Common myeloid progenitor, CD34-positive (primary cell): ENCODE results near the gene CBFA2T3.

Experiments
- CTCF ChIA-PET: fragments of 350-600 bp; sonication (Branson Sonifier 250); formaldehyde crosslinking; loops from one replicate; lab custom pipeline; 2021; ENCODE audit warnings: antibody characterized with exemption; lab: Charles Lee
- POLR2A ChIA-PET: fragments of 350-600 bp; sonication (Branson Sonifier 250); formaldehyde crosslinking; loops from one replicate; lab custom pipeline; 2021; ENCODE audit warnings: antibody characterized with exemption; lab: Charles Lee
- DNase-seq, 3 donors: peaks; one replicate each; pipeline versions ENCODE4 v3.0.0 to v3.0.0-alpha.2; 2013
- H3K27ac ChIP-seq, 2 experiments: 1 replicate in 1 of 2; 2 replicates in 1 of 2; pipeline ENCODE4 v1.7.0; 2013; ENCODE audit warnings: inconsistent platforms in 2 of 2, low read length in 2 of 2, mild to moderate bottlenecking in 2 of 2, low read depth in 1 of 2, moderate library complexity in 1 of 2; ENCODE audit not compliant: severe bottlenecking in 2 of 2, insufficient read depth in 1 of 2, poor library complexity in 1 of 2
- H3K27me3 ChIP-seq, 5 experiments: replicated peaks in 2 of 5; 1 replicate in 3 of 5; 2 replicates in 2 of 5; pipeline versions ENCODE4 v1.6.1 to v1.7.0; 2013; ENCODE audit warnings: low read length in 4 of 5, mild to moderate bottlenecking in 2 of 5, moderate library complexity in 2 of 5, inconsistent platforms in 1 of 5; ENCODE audit not compliant: insufficient read depth in 5 of 5, control insufficient read depth in 4 of 5
- H3K36me3 ChIP-seq, 4 experiments: 1 replicate in 2 of 4; 2 replicates in 2 of 4; pipeline versions ENCODE4 v1.6.1 to v1.7.0; 2013; ENCODE audit warnings: low read length in 3 of 4, control low read depth in 1 of 4, mild to moderate bottlenecking in 1 of 4; ENCODE audit not compliant: control insufficient read depth in 4 of 4, insufficient read depth in 4 of 4
- H3K4me1 ChIP-seq, 4 experiments: 1 replicate in 3 of 4; 2 replicates in 1 of 4; pipeline versions ENCODE4 v1.6.1 to v1.7.1; 2013; ENCODE audit warnings: low read length in 3 of 4, mild to moderate bottlenecking in 3 of 4, control low read depth in 1 of 4, inconsistent platforms in 1 of 4, moderate library complexity in 1 of 4; ENCODE audit not compliant: control insufficient read depth in 4 of 4, insufficient read depth in 4 of 4; ENCODE audit errors: control extremely low read depth in 1 of 4
- H3K4me3 ChIP-seq, 7 experiments: 1 replicate in 4 of 7; 2 replicates in 3 of 7; pipeline versions ENCODE4 v1.5.1 to v1.7.0; 2013; ENCODE audit warnings: mild to moderate bottlenecking in 7 of 7, low read length in 6 of 7, moderate library complexity in 6 of 7, inconsistent platforms in 2 of 7, low read depth in 2 of 7, control low read depth in 1 of 7; ENCODE audit not compliant: insufficient read depth in 4 of 7, control insufficient read depth in 1 of 7; ENCODE audit errors: extremely low read depth in 1 of 7
- H3K9me3 ChIP-seq, 5 experiments: 1 replicate in 4 of 5; 2 replicates in 1 of 5; pipeline versions ENCODE4 v1.6.1 to v1.7.1; 2013; ENCODE audit warnings: low read length in 4 of 5, mild to moderate bottlenecking in 2 of 5, inconsistent platforms in 1 of 5, low read depth in 1 of 5, moderate library complexity in 1 of 5; ENCODE audit not compliant: control insufficient read depth in 4 of 5, insufficient read depth in 2 of 5; ENCODE audit errors: control extremely low read depth in 1 of 5
- WGBS: methylation state at CpG from one replicate; pipeline ENCODE4 v1.1.5; 2013; ENCODE audit not compliant: insufficient coverage; 5-methylcytosine and 5-hydroxymethylcytosine counted together

Gene CBFA2T3

GRCh38 chr16:88868974-88869672 lies 107.9 kb downstream of the CBFA2T3 start:
- POLR2A ChIA-PET, result no interaction called here
- peaks cover 0 to 6% (median 1%) of the 10 kb centered on the region in 4 experiments for H3K36me3 ChIP-seq
- peaks cover 0 to 15% (median 7%) of the 10 kb centered on the region in 4 experiments for H3K4me1 ChIP-seq
- H3K27ac ChIP-seq, result no peak overlapping the region
- no peak for DNase-seq
- 95% methylated on average over 27 of the region's 27 CpGs for WGBS
- H3K9me3 ChIP-seq, result no peaks in the 10 kb centered on the region
- no peak overlapping the region for H3K4me3 ChIP-seq
- CTCF ChIA-PET, result interaction anchor here (2.1 kb wide), 1 partner anchor 11 kb away, joined by 6 read pairs; no protein-coding TSS in a partner anchor
- peaks cover 0 to 17% (median 0%) of the 10 kb centered on the region in 5 experiments for H3K27me3 ChIP-seq

GRCh38 chr16:88867581-88868246 lies 109.3 kb downstream of the CBFA2T3 start:
- 97% methylated on average over 24 of the region's 24 CpGs for WGBS
- no peak overlapping the region for H3K4me3 ChIP-seq
- H3K27ac ChIP-seq, result no peak overlapping the region
- peaks cover 0 to 4% (median 2%) of the 10 kb centered on the region in 4 experiments for H3K36me3 ChIP-seq
- peaks cover 0 to 15% (median 7%) of the 10 kb centered on the region in 4 experiments for H3K4me1 ChIP-seq
- ChIA-PET POLR2A (no interaction called here), CTCF (interaction anchor here (2.1 to 2.3 kb wide), 2 partner anchors 9 to 10 kb away, joined by 6 to 7 read pairs; partner anchors contain the start of genes GALNS and TRAPPC2L)
- H3K9me3 ChIP-seq, result no peaks in the 10 kb centered on the region
- H3K27me3 ChIP-seq, result peaks cover 0 to 17% (median 0%) of the 10 kb centered on the region in 5 experiments
- no peak for DNase-seq

GRCh38 chr16:88866151-88866920 lies 110.7 kb downstream of the CBFA2T3 start, which contains the start of gene PABPN1L:
PABPN1L (minus strand) TSS chr16:88866660; CDS start chr16:88866606, 54 bp downstream.
- CTCF ChIA-PET, result interaction anchor here (1.9 to 2.3 kb wide), 2 partner anchors 9 to 10 kb away, joined by 5 to 7 read pairs; partner anchors contain the start of genes GALNS and TRAPPC2L
- Histone ChIP-seq H3K27ac (no peak within 1 kb of the TSS), H3K36me3 (peaks cover under 1 to 17% (median 11%) of the 10 kb centered on the region in 4 experiments), H3K4me1 (peaks cover 0 to 12% (median 6%) of the 10 kb centered on the region in 4 experiments), H3K9me3 (no peaks in the 10 kb centered on the region), H3K4me3 (no peak within 1 kb of the TSS), H3K27me3 (peaks cover 0 to 11% (median 0%) of the 10 kb centered on the region in 5 experiments)
- no peak for DNase-seq
- 94% methylated on average over 10 of the region's 20 CpGs for WGBS
- POLR2A ChIA-PET, result no interaction called here

GRCh38 chr16:88865742-88866141 lies 111.3 kb downstream of the CBFA2T3 start:
- ChIA-PET CTCF (interaction anchor here (1.9 to 2.3 kb wide), 2 partner anchors 8 to 10 kb away, joined by 5 to 7 read pairs; partner anchors contain the start of genes GALNS and TRAPPC2L), POLR2A (no interaction called here)
- H3K27ac ChIP-seq, result no peak overlapping the region
- 96% methylated on average over 15 of the region's 15 CpGs for WGBS
- no peaks in the 10 kb centered on the region for H3K9me3 ChIP-seq
- H3K4me1 ChIP-seq, result peaks cover 0 to 6% (median 3%) of the 10 kb centered on the region in 4 experiments
- H3K36me3 ChIP-seq, result peaks cover 3 to 23% (median 16%) of the 10 kb centered on the region in 4 experiments
- H3K4me3 ChIP-seq, result no peak overlapping the region
- H3K27me3 ChIP-seq, result peaks cover 0 to 6% (median 0%) of the 10 kb centered on the region in 5 experiments
- DNase-seq, result no peak

GRCh38 chr16:88865310-88865709 lies 111.7 kb downstream of the CBFA2T3 start:
- H3K4me3 ChIP-seq, result no peak overlapping the region
- peaks cover 3 to 27% (median 20%) of the 10 kb centered on the region in 4 experiments for H3K36me3 ChIP-seq
- no peak overlapping the region for H3K27ac ChIP-seq
- 90% methylated on average over 13 of the region's 14 CpGs for WGBS
- peaks cover 0 to 2% (median 0%) of the 10 kb centered on the region in 5 experiments for H3K27me3 ChIP-seq
- ChIA-PET POLR2A (interaction anchor here (1.1 kb wide), 1 partner anchor 302 kb away, joined by 3 read pairs; no protein-coding TSS in a partner anchor), CTCF (interaction anchor here (1.9 to 2.3 kb wide), 2 partner anchors 8 to 11 kb away, joined by 5 to 7 read pairs; partner anchors contain the start of genes GALNS and TRAPPC2L)
- no peak for DNase-seq
- peaks cover 0 to 2% (median under 1%) of the 10 kb centered on the region in 4 experiments for H3K4me1 ChIP-seq
- no peaks in the 10 kb centered on the region for H3K9me3 ChIP-seq

- ChIA-PET POLR2A (interaction anchor here (0.9 to 1.1 kb wide), 2 partner anchors 15 to 303 kb away, joined by 3 to 4 read pairs; no protein-coding TSS in a partner anchor), CTCF (no interaction called here)
- H3K9me3 ChIP-seq, result no peaks in the 10 kb centered on the region
- peaks cover 3 to 35% (median 28%) of the 10 kb centered on the region in 4 experiments for H3K36me3 ChIP-seq
- H3K4me1 ChIP-seq, result no peaks in the 10 kb centered on the region
- no peak for DNase-seq
- no peak overlapping the region for H3K27ac ChIP-seq
- no peak overlapping the region for H3K4me3 ChIP-seq
- 97% methylated on average over 10 of the region's 18 CpGs for WGBS
- no peaks in the 10 kb centered on the region for H3K27me3 ChIP-seq
These were observed 112.5 kb downstream of the CBFA2T3 start for GRCh38 chr16:88864521-88864920.
